HG03135 (cell line): ENCODE measurements around the gene PCGF3.
"Not testable (repeated sequence)": the region's sequence is repeated elsewhere in the genome, so short reads cannot be mapped to it uniquely, and the experiment has no call there.

Experiments
- ATAC-seq: cut with Tn5 transposase; IDR thresholded peaks from one replicate; pipeline ENCODE4 v1.9.1; 2021; ENCODE audit warnings: mild to moderate bottlenecking, moderate library complexity; ENCODE audit not compliant: unreplicated experiment

The PCGF3 gene

DNA sequence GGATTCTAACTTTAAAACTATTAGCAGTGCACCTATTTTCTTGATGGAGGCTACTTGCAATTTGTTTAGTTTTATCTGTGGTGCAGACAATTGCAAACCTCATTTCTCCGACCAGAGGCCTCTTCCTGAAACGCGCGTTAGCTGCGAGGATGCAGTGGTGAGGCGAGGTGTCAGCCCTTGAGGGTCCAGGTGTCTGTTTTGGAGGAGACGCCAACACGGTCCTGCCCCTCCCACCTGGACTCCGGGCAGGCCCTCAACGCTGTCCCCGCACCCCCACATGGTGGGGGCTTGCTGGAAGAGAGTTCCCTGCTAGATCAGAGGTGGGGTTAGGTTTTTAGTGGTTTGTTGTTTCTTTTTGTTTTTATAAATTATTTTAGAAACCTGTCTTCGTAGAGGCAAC lies 34.4 kb downstream of the PCGF3 start:
- no peak for ATAC-seq

DNA sequence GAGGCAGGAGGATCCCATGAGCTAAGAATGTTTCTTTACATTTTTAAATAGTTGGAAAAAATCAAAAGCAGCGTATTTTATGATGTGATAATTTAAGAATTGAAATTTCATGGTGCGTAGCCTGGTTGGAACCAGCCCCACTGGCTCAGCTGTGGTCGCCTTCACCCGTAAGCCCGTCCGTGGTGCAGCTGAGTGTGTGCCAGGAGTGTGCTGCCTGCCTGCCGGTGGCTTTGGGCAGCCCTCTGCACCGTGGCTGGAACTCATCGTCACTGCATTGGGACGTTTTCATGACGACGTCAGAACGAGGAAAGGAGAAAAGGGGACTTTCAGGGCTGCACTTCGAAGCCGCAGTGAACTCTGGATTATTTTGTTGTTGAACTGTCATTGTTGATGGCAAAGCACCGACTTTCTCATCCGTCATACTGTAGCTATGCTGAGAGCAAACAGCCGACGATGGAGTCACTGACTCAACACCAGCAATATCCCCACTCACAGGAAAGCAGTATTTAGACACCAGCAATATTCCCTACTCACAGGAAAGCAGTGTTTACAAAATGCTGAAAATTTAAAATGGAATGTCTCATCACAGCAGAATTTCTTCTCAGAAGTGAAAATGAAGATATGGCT lies 35.1 kb downstream of the PCGF3 start:
- ATAC-seq = no peak

DNA sequence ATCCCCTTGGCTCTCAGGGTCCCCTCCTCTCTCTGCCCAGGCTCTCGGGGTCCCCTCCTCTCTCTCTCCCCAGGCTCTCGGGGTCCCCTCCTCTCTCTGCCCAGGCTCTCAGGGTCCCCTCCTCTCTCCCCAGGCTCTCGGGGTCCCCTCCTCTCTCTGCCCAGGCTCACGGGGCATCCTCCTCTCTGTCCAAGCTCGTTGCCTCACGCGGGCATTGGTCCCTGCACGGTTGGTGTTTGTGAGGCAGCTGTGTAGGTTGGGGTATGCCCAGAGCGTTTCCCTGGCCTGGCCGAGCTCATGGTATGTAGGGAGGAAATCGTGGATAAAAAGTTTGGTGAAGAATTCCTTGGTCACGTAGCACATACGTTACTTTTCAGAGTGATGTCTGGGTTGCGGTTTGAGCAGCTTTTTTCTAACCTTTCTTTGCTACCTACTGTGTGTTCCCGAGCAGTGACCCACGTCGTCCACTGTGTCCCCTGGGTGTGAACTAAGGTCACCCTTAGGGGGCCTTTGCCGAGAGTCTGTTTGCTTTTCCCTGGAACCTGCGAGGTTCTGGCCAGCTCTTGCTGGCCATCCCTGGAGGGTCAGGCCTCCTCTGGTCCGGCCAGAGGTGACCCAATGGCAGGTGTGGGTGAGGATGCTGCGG lies 36.6 kb downstream of the PCGF3 start:
- ATAC-seq = no peak

DNA sequence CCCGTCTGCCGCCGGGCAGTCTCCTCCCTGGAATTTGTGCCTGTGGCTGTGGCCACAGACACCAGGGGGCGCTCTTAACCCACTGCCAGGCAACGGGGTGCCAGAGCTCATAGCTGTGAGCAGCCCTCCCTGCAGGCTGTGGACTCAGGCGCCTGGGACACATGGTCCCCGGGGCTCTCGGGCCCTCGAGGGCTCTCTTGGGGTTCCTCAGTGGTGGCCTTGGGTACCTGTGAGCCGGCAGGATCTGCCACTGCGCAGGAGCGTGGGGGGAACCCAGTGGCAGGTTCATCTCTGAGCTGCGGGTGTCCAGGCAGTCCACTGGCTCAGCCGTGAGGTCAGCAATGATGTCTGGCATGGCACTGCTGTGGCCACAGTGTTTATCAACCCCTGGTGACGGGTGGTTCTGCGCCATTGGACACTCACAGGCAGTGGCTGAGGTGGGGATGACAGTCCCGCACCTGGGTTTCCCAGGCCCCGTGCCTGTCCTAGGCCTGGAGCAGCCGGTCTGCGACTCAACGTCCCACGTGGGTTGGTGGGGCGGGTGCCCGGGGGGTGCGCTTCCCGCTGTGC lies 37.2 kb downstream of the PCGF3 start:
- ATAC-seq = no peak

DNA sequence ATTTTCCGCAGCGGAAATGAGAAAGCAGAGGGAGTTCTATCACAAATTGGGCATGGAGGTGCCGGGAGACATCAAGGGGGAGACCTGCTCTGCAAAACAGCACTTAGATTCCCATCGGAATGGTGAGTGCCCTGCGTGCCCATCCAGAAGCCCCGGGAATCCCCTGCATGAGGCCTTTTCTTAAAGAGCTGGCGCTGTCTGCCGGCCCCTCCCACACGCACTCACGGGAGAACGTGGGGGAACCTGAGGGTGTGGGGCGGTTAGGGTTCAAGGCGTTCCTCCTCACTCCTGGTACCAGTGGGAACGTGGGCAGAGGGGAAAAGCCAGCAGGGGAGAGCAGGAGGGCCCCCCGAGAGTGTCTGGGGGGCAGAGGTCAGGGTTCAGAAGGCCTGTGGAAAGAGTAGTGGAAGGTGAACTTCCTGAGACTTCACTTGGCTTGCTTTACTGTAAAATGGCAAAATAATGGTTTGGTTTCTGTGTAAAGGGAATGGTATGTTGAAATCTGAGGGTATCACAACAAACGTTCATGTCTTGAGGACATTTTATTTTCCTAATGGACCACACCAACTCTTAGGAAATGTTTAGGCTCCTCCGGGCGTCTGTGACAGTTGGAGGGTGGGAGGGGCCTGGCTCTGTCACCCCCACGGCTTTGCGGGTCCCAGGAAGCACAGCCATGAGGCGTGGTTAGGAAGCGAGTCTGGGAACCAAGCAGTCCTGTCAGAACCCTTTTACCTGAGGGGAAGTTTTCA lies 38.0 kb downstream of the PCGF3 start:
- ATAC-seq = no peak

- no peak for ATAC-seq
Measured at GRCh38 chr4:744212-744841, 38.7 kb downstream of the PCGF3 start.

DNA sequence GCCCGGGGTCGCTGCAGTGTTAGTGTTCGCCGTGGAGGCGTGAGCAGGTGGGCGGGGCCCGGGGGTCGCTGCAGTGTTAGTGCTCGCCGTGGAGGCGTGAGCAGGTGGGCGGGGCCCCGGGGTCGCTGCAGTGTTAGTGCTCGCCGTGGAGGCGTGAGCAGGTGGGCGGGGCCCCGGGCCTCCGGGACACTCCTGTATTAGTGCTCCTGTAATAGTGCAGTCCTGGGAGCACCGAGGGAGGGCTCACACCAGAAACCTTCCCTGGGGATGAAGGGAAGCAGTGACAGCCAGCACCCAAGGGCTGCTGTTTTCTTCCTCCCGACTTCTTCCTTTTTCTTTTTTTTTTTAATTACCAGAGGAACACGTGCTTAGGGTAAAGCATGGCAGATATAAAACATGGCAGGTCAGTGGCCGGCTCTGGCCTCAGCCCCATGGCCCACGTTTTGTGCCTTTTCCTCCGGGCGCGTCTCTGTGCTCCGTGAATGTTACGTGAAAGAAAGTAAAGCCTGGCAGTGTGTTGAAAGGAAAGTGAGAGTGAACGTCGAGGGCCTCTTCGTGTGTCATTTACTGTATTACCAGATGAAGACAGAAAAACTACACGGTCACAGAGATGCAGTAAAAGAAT lies 42.0 kb downstream of the PCGF3 start:
- no peak for ATAC-seq

DNA sequence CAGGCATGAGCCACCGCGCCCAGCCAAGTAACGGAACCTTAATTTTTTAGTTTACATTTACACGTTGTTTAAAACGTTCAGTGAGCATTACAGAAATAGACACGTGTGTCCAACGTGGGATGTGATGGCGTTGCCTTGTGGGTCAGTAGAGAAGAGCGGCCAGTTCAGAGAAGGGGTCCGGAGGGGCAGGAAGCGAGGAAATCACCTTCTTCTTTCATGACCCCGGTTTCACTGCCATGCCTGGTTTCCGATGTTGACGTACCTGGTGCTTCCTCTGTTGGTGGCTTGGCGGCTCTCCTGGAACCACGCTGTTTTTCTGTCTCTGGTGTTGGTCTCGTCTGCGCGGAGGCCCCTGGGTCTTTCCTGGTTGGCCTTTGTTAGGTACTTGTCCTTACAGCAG lies 42.8 kb downstream of the PCGF3 start:
- no peak for ATAC-seq

- ATAC-seq = no peak
Measured at GRCh38 chr4:749698-750666, 44.4 kb downstream of the PCGF3 start.

- no peak for ATAC-seq
Measured at GRCh38 chr4:751676-752075, 46.0 kb downstream of the PCGF3 start.

DNA sequence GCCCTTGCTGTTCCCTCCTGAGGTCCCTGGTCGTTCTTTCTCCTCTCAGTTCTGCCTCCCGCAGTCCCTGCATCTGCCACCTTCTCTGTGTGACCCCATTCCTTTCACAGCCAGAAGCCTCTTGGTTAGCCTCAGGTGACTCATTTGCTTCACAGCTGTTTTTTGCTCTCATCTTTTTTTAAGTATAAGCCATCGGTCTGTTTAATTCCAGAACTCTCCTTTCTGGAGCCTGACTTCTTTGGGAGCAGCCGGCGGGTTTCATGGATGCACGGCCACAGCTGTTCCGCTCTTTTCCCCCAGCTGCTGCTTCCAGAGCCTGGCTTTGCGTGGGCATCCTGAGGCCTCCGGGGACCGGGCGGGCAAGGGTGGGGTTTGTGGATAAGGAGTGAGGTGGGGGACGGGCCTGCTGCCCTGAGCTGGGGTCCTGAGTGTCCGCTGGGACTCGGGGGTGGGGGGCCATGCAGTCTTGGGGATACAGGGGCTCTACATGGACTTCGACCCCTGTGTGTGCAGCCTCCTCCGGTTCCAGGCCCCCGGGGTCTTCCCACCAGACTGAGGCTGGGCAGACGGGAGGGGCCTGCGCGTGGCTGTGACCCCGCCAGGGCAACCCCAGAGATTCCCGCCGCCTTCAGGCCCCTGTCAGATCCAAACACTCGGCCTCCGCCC lies 46.7 kb downstream of the PCGF3 start:
- no peak for ATAC-seq

GRCh38 chr4:753186-753585 lies 47.6 kb downstream of the PCGF3 start:
- not testable (repeated sequence) for ATAC-seq

DNA sequence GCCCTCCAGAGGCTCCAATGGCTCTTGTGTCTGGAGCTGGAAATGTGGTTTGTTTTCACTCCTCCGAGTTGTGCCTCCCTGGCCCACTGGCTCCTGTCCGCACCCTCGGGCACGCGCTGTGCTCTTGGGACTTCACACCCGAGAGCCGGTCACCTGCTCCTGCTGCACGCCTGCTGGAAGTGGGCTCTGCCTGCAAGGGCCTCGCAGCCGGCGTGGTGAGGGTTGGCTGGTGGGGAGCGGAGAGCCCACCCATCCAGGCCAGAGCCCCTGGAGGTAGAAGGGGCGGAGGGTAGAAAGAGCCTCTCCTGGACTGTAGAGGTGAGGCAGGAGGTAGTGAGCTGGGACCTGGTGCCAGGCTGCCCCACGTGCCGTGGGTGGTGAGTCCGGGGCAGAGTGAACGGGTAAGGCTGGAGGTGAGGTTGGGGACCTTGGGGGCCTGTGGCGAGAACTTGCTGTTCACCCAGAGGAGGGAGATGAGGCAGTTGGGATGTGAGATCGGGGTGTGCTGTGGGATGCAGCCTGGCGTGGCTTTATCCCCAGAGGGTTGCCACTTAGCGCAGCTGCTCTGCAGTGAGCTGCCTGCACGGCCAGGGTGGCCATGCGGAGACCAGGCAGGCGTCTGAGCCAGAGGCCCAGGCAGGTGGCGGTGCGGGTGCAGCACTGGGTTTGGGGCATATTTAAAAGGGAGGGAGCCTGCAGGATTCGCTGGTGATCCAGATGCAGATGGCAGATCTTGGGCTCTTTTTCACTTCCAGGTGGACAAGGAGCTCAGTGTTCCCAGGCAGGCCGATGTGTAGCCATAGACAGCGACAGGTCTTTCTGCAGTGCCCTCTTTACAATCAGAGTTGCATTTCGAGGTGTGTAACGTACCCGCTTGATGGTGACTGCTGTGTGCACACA lies 48.8 kb downstream of the PCGF3 start:
- ATAC-seq = no peak

DNA sequence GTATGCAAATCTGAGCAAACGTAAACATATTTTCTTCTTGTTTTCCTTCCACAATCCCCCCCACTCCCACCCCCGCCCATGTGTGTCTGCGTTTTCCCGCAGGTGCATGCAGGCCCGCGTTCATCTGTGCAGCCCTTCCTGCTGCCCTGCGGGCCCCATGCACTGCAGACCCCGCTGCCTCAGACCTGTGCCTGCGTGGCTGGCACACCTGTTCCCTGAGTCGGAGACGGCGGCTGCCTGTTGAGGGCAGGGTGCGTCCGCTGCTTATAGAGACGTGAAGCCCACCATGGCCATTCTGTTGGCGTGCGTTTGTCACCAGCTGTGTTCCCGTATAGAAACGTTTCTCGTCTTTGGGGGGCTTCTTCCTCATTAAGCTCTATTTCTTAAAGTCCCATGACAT lies 51.5 kb downstream of the PCGF3 start:
- ATAC-seq = no peak

DNA sequence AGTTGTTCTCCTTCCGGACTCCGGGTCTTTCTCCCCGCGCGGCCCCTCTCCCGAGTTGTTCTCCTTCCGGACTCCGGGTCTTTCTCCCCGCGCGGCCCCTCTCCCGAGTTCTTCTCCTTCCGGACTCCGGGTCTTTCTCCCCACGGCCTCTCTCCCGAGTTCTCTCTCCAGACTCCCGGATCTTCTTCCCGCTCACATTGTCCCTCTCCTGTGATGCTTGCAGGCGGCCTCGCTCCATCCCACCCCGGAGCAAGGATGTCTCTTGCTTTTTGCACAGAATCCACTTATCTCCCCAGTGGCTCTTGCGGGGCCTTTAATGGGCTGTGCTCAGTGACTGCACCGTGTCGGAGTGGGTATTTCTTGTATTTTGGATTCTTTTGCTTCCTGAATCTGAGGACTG lies 54.2 kb downstream of the PCGF3 start:
- not testable (repeated sequence) for ATAC-seq

- no peak for ATAC-seq
Measured at GRCh38 chr4:760616-761015, 55.0 kb downstream of the PCGF3 start.

DNA sequence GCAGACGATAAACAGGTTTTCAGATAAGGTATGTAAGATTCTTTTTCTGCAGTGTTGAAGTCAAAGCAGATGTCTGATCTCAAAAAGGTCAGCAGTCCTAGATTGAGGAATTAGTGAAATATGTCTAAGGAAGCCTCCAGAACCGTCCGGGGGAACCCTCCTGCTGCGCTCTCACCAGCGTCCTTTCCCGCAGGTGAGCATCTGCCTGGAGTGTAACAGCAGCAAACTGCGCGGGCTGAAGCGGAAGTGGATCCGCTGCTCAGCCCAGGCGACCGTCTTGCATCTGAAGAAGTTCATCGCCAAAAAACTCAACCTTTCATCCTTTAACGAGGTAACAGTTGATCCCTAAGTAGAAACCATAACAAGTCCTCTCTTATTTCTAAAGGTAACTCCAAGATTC lies 55.5 kb downstream of the PCGF3 start:
- ATAC-seq = no peak

GRCh38 chr4:761739-762138 lies 56.1 kb downstream of the PCGF3 start:
- no peak for ATAC-seq
